Large intestine (tissue), 12 donors: ENCODE results near the gene LAMTOR4. TPM values are rescaled to one million over a fixed set of nuclear protein-coding genes. Genes with fewer than 3 reads are reported as not detected.

Experiments used
- DNase-seq, 2 donors: peaks; one replicate each; pipeline versions ENCODE4 v3.0.0 to v3.0.0-alpha.2; 2013
- H3K27ac ChIP-seq: one replicate; pipeline ENCODE4 v1.5.1; 2013; ENCODE audit warnings: low read length
- H3K27me3 ChIP-seq: 2 replicates; pipeline ENCODE4 v1.6.1; 2013; ENCODE audit warnings: low read length; ENCODE audit not compliant: control insufficient read depth, insufficient read depth
- H3K36me3 ChIP-seq: 2 replicates; pipeline ENCODE4 v1.6.1; 2013; ENCODE audit warnings: low read length; ENCODE audit not compliant: control insufficient read depth, insufficient read depth
- H3K4me1 ChIP-seq: one replicate; pipeline ENCODE4 v1.6.1; 2013; ENCODE audit warnings: low read length; ENCODE audit not compliant: control insufficient read depth, insufficient read depth
- H3K4me3 ChIP-seq: one replicate; pipeline ENCODE4 v1.5.1; 2013; ENCODE audit warnings: low read length
- H3K9me3 ChIP-seq: one replicate; pipeline ENCODE4 v1.6.1; 2013; ENCODE audit warnings: mild to moderate bottlenecking, low read depth, low read length, moderate library complexity; ENCODE audit not compliant: control insufficient read depth
- WGBS: methylation state at CpG from one replicate; pipeline ENCODE4 v1.1.5; 2013; ENCODE audit warnings: low lambda C conversion rate; ENCODE audit not compliant: insufficient coverage; 5-methylcytosine and 5-hydroxymethylcytosine counted together
- long read RNA-seq, 11 donors: transcript quantifications; one replicate each; lab custom pipeline, GENCODE V29; 2026
- polyA plus RNA-seq: library from polyadenylated mRNA; unstranded; fragments of 120-200 nt; gene quantifications from one replicate; pipeline ENCODE4 v1.2.1, GENCODE V29; 2013

Gene LAMTOR4
- polyA plus RNA-seq, result 133 TPM
- long read RNA-seq, donor 1, transcript LAMTOR4-205 (4 exons, 621 nt), result minor isoform, 6 of 65 reads
- long read RNA-seq, donor 1, transcript LAMTOR4-201 (4 exons, 605 nt), result major isoform, 44 of 65 reads
- long read RNA-seq, donor 1, transcript LAMTOR4-204 (3 exons, 371 nt), result minor isoform, 13 of 65 reads
- long read RNA-seq, donor 1, partial matches to known transcripts, result 0 of 65 reads
- long read RNA-seq, donor 1, other reads (novel, unspliced or antisense), result 0 of 65 reads
- long read RNA-seq, donor 2, transcript LAMTOR4-204 (3 exons, 371 nt), result minor isoform, 17 of 120 reads
- long read RNA-seq, donor 2, transcript LAMTOR4-205 (4 exons, 621 nt), result minor isoform, 5 of 120 reads
- long read RNA-seq, donor 2, transcript LAMTOR4-201 (4 exons, 605 nt), result major isoform, 79 of 120 reads
- long read RNA-seq, donor 2, partial matches to known transcripts, result 16 of 120 reads
- long read RNA-seq, donor 2, other reads (novel, unspliced or antisense), result 0 of 120 reads
- long read RNA-seq, donor 3, transcript LAMTOR4-204 (3 exons, 371 nt), result minor isoform, 39 of 177 reads
- long read RNA-seq, donor 3, transcript LAMTOR4-205 (4 exons, 621 nt), result minor isoform, 18 of 177 reads
- long read RNA-seq, donor 3, transcript LAMTOR4-201 (4 exons, 605 nt), result major isoform, 102 of 177 reads
- long read RNA-seq, donor 3, partial matches to known transcripts, result 8 of 177 reads
- long read RNA-seq, donor 3, other reads (novel, unspliced or antisense), result 0 of 177 reads
- long read RNA-seq, donor 4, transcript LAMTOR4-201 (4 exons, 605 nt), result major isoform, 11 of 22 reads
- long read RNA-seq, donor 4, partial matches to known transcripts, result 7 of 22 reads
- long read RNA-seq, donor 4, other reads (novel, unspliced or antisense), result 0 of 22 reads
- long read RNA-seq, donor 5, transcript LAMTOR4-204 (3 exons, 371 nt), result minor isoform, 13 of 64 reads
- long read RNA-seq, donor 5, transcript LAMTOR4-201 (4 exons, 605 nt), result major isoform, 31 of 64 reads
- long read RNA-seq, donor 5, transcript LAMTOR4-205 (4 exons, 621 nt), result minor isoform, 9 of 64 reads
- long read RNA-seq, donor 5, partial matches to known transcripts, result 9 of 64 reads
- long read RNA-seq, donor 5, other reads (novel, unspliced or antisense), result 0 of 64 reads
- long read RNA-seq, donor 6, transcript LAMTOR4-201 (4 exons, 605 nt), result major isoform, 56 of 82 reads
- long read RNA-seq, donor 6, transcript LAMTOR4-204 (3 exons, 371 nt), result minor isoform, 11 of 82 reads
- long read RNA-seq, donor 6, partial matches to known transcripts, result 10 of 82 reads
- long read RNA-seq, donor 6, other reads (novel, unspliced or antisense), result 0 of 82 reads
- long read RNA-seq, donor 7, transcript LAMTOR4-201 (4 exons, 605 nt), result major isoform, 40 of 72 reads
- long read RNA-seq, donor 7, transcript LAMTOR4-205 (4 exons, 621 nt), result minor isoform, 6 of 72 reads
- long read RNA-seq, donor 7, transcript LAMTOR4-204 (3 exons, 371 nt), result minor isoform, 11 of 72 reads
- long read RNA-seq, donor 7, partial matches to known transcripts, result 11 of 72 reads
- long read RNA-seq, donor 7, other reads (novel, unspliced or antisense), result 0 of 72 reads
- long read RNA-seq, donor 8, transcript LAMTOR4-205 (4 exons, 621 nt), result minor isoform, 16 of 177 reads
- long read RNA-seq, donor 8, transcript LAMTOR4-204 (3 exons, 371 nt), result minor isoform, 29 of 177 reads
- long read RNA-seq, donor 8, transcript LAMTOR4-201 (4 exons, 605 nt), result major isoform, 98 of 177 reads
- long read RNA-seq, donor 8, partial matches to known transcripts, result 32 of 177 reads
- long read RNA-seq, donor 8, other reads (novel, unspliced or antisense), result 0 of 177 reads
- long read RNA-seq, donor 9, transcript LAMTOR4-201 (4 exons, 605 nt), result major isoform, 60 of 117 reads
- long read RNA-seq, donor 9, transcript LAMTOR4-204 (3 exons, 371 nt), result minor isoform, 29 of 117 reads
- long read RNA-seq, donor 9, transcript LAMTOR4-205 (4 exons, 621 nt), result minor isoform, 9 of 117 reads
- long read RNA-seq, donor 9, partial matches to known transcripts, result 10 of 117 reads
- long read RNA-seq, donor 9, other reads (novel, unspliced or antisense), result 0 of 117 reads
- long read RNA-seq, donor 10, transcript LAMTOR4-201 (4 exons, 605 nt), result major isoform, 47 of 81 reads
- long read RNA-seq, donor 10, transcript LAMTOR4-204 (3 exons, 371 nt), result minor isoform, 10 of 81 reads
- long read RNA-seq, donor 10, transcript LAMTOR4-205 (4 exons, 621 nt), result minor isoform, 11 of 81 reads
- long read RNA-seq, donor 10, partial matches to known transcripts, result 8 of 81 reads
- long read RNA-seq, donor 10, other reads (novel, unspliced or antisense), result 0 of 81 reads
- long read RNA-seq, donor 11, transcript LAMTOR4-204 (3 exons, 371 nt), result minor isoform, 15 of 72 reads
- long read RNA-seq, donor 11, transcript LAMTOR4-205 (4 exons, 621 nt), result minor isoform, 7 of 72 reads
- long read RNA-seq, donor 11, transcript LAMTOR4-201 (4 exons, 605 nt), result major isoform, 39 of 72 reads
- long read RNA-seq, donor 11, partial matches to known transcripts, result 9 of 72 reads
- long read RNA-seq, donor 11, other reads (novel, unspliced or antisense), result 0 of 72 reads

- DNase-seq, result peak; percentile 99 to 100
- no peaks in the 10 kb centered on the region for H3K27me3 ChIP-seq
- peak within 1 kb of the TSS; percentile 95 for H3K4me3 ChIP-seq
- H3K9me3 ChIP-seq, result no peaks in the 10 kb centered on the region
- peaks cover 14% of the 10 kb centered on the region for H3K36me3 ChIP-seq
- no CpG with 5 or more reads among the region's 46 CpGs for WGBS
- peaks cover 34% of the 10 kb centered on the region for H3K4me1 ChIP-seq
- peak within 1 kb of the TSS; percentile 76 for H3K27ac ChIP-seq
These were observed at the start of gene LAMTOR4 for GRCh38 chr7:100148559-100149328. TSS of gene LAMTOR4 (plus strand) at chr7:100148918. CDS start at chr7:100148973, 55 bp downstream.

GRCh38 chr7:100099452-100099851 is 49.3 kb upstream of the LAMTOR4 start:
- Histone ChIP-seq H3K9me3 (no peaks in the 10 kb centered on the region), H3K27me3 (no peaks in the 10 kb centered on the region), H3K36me3 (peaks cover 61% of the 10 kb centered on the region), H3K4me3 (peak overlapping the region; percentile 90), H3K4me1 (peaks cover 11% of the 10 kb centered on the region), H3K27ac (no peak overlapping the region)
- no peak for DNase-seq
- 60% methylated on average over 2 of the region's 12 CpGs for WGBS

GRCh38 chr7:100100420-100101015 is 48.2 kb upstream of the LAMTOR4 start:
- H3K36me3 ChIP-seq, result peaks cover 60% of the 10 kb centered on the region

DNA sequence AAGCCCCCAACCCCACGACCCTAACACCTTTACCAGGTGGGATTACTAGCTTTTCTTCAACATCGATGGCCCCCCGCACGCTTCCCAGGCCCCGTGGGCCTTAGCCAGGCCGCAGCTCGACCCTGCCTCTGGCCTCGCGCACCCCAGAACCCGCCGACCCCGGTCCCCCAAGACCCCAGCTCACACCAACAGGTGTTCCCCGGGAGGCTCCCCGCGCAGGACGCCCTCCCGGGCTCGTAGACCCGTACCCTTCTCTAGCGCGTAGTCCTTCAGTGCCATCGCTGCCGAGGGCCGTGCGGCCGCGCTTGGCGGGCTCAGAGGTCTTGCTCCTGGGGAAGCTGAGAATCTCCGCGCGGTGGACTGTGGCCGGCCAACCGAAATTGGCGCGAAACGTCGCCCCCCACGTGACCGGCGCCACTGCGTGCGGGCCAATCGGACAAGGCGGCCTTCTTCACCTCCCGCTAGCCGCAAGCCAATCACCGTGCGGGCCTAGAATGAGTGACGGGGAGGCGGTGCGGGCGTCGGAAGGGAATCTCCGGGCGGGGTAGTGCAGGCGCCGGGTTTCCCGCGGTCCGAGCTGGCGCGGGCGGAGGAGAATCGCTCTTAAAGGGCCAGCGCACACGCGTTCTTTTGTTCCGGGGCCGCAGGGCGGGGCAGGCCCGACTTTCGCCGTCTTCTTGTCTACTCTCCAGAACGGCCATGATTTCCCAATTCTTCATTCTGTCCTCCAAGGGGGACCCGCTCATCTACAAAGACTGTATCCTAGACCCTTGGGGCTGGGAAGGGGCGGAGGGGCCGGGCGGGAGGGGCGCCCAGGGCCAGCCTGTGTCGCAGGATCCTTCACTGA is 47.5 kb upstream of the LAMTOR4 start, which contains the start of the genes AP4M1 and MCM7:
Gene AP4M1, plus strand, starts transcription at position 628 of the 847 bp plus-strand sequence. Its CDS starts 72 bp downstream, at position 700.
Gene MCM7, minus strand, starts transcription at position 382 of the 847 bp plus-strand sequence. Its CDS starts 103 bp downstream, at position 279.
- WGBS, result no CpG with 5 or more reads among the region's 80 CpGs
- Histone ChIP-seq H3K4me1 (peaks cover 11% of the 10 kb centered on the region), H3K9me3 (no peaks in the 10 kb centered on the region), H3K36me3 (peaks cover 60% of the 10 kb centered on the region), H3K4me3 (peak within 1 kb of the TSS; percentile 90), H3K27ac (peak within 1 kb of the TSS; percentile 96), H3K27me3 (no peaks in the 10 kb centered on the region)
- DNase-seq, result peak; percentile 99

More at GRCh38 chr7:100100420-100101015, 48.2 kb upstream of the LAMTOR4 start:
- WGBS, result no CpG with 5 or more reads among the region's 61 CpGs
- H3K9me3 ChIP-seq, result no peaks in the 10 kb centered on the region
- DNase-seq, result peak; percentile 95 to 99
- peak overlapping the region; percentile 90 for H3K4me3 ChIP-seq
- peak overlapping the region; percentile 84 for H3K27ac ChIP-seq
- peaks cover 11% of the 10 kb centered on the region for H3K4me1 ChIP-seq
- no peaks in the 10 kb centered on the region for H3K27me3 ChIP-seq

DNA sequence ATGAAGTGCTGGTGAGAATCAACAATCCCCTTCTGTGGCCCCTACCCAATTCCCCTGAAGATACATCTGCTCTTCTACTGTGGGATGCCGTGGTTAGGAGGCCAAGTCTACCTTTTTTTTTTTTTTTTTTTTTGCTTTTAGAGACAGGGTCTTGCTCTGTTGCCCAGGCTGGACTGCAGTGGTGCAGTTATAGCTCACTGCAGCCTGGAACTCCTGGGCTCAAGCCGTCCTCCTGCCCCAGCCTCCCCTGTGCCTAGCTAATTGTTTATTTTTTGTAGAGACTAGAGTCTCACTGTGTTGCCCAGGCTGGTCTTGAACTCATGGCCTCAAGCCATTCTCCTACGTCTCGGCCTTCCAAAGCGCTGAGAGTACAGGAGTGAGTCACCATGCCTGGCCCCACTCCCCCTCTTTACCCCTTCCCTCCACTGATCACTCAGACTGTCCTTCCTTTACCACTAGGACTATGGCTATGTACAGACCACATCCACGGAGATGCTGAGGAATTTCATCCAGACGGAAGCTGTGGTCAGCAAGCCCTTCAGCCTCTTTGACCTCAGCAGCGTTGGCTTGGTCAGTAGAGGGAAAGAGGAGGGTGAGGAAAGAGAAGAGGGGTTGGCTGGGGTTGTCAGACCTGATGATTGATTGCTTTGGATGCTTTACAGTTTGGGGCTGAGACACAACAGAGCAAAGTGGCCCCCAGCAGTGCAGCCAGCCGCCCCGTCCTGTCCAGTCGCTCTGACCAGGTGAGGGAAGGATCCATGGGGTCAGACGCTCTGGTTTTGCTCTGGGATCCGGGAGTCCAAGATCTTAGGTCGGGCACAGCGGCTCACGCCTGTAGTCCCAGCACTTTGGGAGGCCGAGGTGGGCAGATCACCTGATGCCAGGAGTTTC is 45.5 kb upstream of the LAMTOR4 start:
- WGBS, result no CpG with 5 or more reads among the region's 17 CpGs
- no peak for DNase-seq
- peaks cover 58% of the 10 kb centered on the region for H3K36me3 ChIP-seq
- H3K27me3 ChIP-seq, result no peaks in the 10 kb centered on the region
- H3K27ac ChIP-seq, result no peak overlapping the region
- peaks cover 11% of the 10 kb centered on the region for H3K4me1 ChIP-seq
- no peaks in the 10 kb centered on the region for H3K9me3 ChIP-seq
- no peak overlapping the region for H3K4me3 ChIP-seq

DNA sequence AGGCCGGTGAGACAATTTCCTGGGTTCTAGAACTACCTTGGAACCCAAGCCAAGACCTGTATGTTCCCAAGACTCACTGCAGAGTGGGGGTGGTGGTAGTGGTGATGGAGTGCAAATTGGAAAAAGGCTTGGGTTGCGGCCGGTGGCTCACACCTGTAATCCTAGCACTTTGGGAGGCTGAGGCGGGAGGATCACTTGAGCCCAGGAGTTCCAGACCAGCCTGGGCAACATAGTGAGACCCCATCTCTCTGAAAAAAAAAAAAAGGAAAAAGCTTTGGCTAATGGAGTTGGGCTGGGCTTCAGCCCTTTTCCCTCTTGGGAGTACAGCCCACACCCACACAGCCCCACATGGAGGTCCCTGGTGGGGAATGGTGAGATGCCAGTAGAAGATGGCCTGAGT is 43.2 kb upstream of the LAMTOR4 start:
- no peak overlapping the region for H3K27ac ChIP-seq
- WGBS, result no CpG with 5 or more reads among the region's 4 CpGs
- H3K36me3 ChIP-seq, result peaks cover 61% of the 10 kb centered on the region
- no peaks in the 10 kb centered on the region for H3K9me3 ChIP-seq
- no peaks in the 10 kb centered on the region for H3K4me1 ChIP-seq
- no peak for DNase-seq
- H3K27me3 ChIP-seq, result no peaks in the 10 kb centered on the region
- H3K4me3 ChIP-seq, result no peak overlapping the region
